Endometrium (tissue), 2 donors: ENCODE data around the gene FRS2.

Experiments used
- FAIRE-seq: peaks from 2 replicates; lab custom pipeline; 2012; peaks lifted over from hg19 to GRCh38; lab: Jason Lieb, UNC
- donor health status: control.
- donor health status: control.

FRS2 gene

DNA sequence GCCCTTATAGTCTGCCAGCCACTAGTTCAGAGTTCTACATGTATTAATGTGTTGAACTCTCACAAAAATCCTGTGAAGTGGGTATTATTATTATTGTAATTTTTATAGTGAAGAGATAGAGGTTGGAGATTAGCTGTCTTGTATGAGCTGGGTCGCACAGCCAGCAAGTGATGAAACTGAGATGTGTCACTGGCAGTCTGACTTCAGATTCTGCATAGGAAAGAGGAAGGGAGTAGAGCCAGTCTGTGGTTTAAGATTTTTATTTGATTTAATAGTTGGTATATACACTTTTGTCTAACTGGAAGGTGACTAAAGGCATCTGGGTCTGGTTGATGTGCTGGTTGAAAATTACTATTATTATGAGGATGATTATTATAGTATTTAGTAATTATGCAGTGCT is 5.8 kb upstream of the FRS2 start:
- no peak for FAIRE-seq

DNA sequence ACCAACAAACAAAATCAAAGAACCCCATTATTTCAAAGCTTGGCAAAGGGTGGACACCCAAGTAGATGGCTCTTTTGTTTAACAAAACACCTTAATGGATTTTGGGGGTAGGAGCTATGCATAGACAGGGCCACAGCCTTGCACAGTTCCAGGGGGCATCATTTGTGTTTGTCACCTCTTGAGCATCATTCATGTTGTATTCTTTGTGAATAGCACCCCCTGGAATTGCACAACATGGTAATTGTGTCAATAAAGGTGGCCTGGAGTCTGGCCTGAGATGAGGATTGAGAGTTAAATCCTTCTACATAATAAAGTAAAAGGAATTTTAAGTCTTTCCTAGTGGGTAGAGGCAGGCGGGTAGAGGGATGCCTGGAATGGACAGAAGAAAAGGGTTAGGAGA is 3.3 kb upstream of the FRS2 start:
- FAIRE-seq = no peak

DNA sequence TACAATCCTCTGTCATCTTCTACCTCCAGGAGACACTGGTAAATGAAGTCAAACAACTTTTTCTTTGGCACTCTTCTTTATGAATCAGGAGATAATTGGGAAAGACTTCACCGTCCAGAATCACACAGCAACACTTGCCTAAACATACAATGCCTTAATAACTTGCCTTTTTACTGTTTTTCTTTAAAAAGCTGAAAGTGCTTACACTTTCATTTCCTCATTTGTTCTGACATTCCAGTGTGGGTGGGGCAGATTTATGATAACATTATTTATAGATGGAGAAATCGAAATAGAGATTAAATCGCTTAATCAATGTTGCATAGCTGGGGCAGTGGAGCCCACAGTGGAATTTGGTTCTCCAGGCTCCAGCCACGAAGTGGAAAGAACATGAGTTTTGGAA is 2.8 kb upstream of the FRS2 start:
- FAIRE-seq = no peak

DNA sequence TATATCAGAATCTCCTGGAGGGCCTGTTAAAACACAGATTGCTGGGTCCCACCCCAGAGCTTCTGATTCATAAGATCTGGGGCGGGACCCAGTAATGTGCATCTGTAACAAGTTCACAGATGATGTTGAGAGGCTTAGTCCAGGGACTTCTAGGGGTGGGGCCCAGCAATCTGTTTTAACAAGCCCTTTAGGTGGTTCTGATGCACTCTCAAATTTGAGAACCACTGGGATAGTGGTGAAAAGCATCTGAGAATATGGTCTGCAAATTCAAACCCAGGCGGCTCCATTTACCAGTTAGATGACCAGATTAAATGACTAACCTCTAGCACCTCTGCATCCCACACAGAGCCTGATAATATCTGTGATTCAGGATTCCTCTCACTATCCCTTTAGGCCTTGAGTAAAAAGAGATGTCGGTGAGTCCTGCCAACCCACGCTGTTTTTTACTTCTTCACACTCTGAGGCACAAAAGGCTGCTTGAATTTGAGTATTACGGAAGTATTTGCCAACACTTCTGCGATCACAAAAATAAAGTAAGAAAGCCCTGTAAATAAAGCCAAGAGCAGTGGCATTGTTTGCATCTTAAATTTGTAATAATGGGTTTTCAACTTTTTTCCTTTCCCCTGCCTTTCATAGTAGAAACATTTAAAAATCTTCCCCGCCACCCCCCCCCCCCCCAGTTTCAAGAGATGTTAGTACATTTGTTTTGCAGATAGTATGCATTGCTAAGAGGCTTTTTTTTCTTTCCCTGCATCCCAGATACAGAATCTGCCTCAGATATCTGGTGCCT is 1.8 kb upstream of the FRS2 start:
- no peak for FAIRE-seq

DNA sequence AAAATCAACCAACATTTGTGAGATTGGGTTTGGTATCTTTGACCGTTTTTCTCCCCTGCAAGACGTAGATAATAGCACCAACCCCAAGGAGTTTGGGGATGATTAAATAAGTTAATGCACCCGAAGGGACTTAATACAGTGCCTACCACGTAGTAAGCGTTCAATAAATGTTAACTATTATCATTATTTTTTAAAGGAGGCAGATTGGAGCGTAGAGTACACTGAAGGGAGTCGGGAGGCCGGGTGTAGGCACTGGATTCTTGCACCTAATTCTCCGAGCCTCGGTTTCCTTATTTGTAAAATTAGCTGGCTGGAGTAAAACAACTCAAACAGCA is 367 bp upstream of the FRS2 start:
- no peak for FAIRE-seq

DNA sequence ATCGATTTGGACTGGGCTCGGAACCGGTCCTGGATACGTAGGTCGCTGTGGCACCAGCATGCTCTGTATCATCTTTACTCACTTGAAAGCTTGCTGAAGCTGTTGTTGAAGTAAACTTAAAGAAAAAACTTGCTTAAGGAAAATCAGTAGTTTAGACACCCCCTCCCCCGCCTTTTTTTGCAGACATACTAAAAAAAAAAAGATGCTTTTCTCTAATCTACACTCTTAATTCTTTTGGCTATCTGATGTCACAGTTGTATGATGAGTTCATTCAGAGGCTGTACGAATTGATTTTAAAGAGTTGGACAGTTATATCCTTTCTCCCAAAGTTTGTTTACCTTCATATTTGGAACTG is 865 bp downstream of the FRS2 start:
- no peak for FAIRE-seq

DNA sequence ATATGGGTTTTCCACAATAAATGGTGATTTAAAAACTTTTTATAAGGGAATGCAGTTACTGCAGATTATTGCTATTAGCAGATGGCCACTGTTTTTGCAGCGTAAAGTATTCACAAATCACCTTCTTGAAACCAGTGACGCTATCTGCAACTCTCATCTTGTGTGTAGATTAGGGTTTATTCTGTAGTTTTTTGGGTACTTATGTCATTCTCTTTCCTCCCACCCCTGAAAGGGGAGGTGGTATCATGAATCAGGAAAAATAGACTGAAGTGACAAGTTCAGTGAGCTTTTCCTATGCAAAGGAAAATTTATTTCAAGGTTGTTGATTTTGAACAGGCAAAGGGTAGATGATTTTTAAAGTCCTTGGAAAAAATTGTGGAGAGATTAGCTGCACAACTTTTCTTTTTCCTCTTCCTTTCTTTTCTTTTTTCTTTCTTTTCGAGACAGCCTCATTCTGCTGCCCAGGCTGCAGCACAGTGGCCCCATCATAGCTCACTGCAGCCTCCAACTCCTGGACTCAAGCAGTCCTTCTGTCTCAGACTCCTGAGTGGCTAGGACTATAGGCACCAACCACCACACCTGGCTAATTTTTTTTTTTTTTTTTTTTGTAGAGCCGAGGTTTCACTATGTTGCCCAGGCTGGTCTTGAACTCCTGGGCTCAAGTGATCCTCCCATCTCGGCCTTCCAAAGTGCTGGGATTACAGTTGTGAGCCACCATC is 1.6 kb downstream of the FRS2 start:
- FAIRE-seq = no peak

DNA sequence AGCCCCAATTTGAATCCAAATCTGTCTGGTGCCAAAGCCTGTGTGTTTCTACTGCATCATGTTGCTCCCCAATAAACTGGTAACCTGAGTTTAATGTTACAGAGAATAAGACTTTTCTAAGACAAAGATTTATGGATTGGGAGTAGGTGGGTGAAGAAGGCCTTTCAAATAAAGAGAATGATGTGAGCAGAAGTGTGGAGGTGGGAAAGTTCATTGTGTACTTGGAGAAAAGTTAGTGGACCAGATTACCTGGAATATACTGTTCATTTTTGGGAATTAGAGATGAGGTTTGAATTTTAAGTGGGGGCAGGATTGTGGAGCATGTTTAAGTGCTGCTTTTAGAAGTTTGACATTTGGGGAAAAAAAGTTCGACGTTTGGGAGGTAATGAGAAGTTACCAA is 3.1 kb downstream of the FRS2 start:
- no peak for FAIRE-seq

DNA sequence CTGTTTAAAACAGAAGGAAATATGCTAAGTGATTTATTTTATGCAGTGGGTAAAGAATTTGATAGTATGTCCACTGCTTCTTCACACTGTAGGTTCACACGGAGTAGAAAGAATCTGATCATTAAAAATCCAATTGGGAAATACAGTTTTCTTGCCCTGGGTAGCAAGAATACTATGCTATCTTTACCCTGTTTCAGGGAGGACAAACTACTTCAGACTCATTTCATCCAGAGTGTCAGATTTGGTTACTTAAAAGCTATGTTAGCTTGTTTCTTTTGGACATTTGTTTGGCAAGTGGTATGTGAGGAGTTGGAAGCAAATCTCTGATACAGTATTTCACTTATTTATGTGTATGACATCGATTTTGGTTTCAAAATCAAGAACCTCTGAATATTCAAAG is 4.3 kb downstream of the FRS2 start:
- no peak for FAIRE-seq

DNA sequence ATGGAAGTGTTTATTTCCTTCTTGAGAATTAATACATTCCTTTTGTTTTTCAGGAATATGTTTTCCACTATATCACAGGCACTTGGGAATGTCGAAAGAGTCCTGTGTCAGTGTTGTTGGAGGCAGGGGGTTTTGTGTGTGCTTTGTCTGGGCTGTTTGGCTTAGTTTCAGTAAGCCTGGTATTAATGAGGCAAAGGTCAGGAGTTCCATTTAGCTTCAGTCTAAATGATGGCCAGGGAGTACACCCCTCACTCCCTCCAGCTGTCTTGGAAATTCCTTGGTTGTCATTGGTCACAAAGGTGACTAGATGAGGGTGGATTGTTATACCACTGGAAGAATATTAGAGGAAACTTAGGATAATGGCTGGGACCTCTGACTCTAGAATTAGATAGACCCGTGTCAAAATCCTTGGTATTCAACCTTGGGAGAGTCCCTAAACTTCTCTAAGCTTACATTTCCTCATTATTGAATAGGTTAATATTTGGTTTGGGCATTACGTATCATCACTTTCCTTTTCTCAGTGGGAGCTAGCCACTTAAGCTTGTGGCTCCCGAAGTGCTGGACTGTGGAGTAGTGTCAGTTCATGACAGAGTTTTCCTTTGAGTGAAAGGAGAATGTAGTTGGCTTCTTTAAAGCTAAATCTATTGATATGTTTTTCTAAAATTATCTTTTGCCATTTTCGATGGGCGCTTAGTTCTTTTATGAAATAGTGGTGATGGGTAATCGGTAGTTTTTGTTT is 5.2 kb downstream of the FRS2 start:
- FAIRE-seq = no peak

DNA sequence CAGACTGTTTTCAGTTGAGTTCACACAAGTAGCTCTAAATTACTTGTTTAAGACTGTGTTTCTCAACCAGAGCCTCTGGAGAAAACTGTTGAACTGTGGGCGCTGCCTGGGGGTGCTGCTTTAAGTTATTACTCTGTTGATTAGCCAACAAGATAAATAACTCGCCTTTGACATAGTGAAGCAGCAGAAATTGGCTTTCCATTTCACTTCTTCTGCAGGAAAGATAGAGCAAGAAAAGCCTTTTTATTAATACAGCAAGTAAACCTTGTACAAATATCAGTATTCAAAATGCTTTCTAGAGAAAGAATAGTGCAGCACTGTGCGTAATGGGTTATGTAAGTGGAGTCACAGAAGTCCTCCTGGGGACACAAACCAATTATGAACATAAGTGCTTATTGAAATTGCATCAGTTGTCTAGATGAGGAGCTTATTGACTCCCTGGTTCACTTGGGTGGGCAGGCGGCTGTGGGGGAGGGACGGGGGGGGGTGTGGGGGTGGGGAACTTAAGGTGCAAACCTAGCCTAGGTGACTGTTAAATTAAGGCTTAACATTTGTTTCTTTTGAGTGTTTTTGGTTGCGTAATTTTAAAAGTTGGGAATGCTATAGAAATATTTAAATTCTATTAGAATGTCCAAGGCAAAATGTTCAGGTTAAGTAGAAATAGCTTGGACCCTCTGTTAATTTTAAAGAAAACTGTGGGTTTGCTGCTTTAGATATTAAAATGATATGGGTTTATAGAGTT is 6.3 kb downstream of the FRS2 start:
- FAIRE-seq = no peak

DNA sequence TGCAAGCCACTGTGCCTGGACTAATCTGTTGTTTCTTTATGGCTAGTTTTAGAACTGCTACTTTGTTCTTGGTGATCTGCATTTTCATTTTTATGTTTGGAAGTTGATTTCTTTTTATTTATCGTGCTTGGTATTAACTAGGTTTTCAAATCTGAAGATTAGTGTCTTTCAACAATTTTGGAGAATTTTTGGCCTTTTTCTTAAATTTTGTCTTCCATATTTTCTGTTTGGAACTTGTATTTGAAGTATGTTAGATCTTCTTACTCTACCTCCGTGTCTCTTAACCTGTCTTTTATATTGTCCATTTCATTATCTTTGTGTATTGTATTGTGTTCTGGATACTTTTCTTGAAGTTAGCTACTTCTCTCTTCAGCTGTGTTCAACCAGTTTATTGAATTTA is 9.5 kb downstream of the FRS2 start:
- no peak for FAIRE-seq

DNA sequence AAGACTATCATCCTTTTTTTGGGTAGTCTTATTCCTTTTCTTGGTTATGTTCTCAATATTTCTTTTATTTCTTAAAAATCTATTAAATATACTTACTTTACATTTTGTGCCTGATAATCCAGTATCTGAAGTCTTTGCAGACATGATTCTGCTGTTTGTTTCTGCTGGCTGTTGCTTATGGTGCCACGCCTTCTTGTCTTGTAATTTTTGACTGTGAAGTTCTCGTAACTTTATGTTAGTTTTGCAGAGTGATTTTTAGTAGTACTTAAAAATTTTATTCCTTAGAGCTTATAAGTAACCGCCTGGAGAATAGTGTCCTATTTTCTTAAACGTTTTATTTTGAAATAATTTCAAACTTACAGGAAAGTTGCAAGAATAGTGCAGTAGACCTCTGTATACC is 10.5 kb downstream of the FRS2 start:
- no peak for FAIRE-seq

DNA sequence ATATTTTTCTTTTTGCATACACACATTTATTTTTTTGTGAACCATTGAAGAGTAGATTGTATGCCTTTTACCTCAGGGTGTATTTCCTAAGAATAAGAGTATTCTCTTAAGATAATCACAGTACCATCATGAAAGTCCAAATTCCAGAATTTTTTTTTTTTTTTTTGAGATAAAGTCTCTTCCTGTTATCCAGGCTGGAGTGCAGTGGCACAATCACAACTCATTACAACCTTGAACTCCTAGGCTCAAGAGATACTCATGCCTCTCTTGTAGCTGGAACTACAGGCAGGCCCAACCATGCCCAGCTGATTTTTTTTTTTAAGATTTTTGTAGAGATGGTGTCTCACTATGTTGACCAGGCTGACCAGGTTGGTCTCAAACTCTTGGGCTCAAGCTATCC is 10.9 kb downstream of the FRS2 start:
- FAIRE-seq = no peak

DNA sequence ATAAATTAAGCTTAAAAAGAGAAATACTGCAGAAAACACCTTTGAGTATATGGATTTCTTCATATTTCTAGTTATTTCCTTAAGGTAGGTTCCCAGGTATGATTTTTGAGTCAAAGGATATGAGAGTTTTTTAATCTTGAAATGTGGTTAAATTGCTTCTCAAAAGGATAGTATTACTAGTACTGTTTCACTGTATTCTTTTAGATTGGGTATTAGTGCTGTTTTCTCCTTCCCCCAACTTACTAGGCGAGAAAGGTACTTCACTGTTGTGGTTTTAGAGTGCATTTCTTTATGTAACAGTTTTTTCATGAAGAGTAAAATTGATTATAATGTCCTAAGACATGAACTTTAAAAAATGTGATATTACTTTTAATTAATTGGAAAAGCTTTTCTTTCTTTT is 13.5 kb downstream of the FRS2 start:
- no peak for FAIRE-seq

DNA sequence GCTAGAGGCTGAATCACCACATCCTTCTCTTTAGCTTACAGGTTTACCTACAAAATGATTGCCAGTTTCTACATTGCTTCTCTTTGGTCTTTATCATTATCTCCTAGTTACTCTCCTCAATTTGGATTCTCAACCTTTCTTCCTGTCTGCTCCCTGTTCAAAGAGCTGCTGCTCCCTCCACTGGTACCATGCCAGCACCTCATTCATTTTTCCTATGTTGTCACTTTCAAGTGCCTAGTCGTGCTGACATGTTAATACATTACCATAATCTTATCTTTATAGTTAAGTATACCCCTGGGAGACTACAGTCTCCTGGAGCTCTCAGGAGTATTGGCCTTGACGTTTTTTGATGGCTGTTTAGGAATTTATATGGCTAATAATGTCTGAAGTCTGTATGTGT is 14.2 kb downstream of the FRS2 start:
- no peak for FAIRE-seq

DNA sequence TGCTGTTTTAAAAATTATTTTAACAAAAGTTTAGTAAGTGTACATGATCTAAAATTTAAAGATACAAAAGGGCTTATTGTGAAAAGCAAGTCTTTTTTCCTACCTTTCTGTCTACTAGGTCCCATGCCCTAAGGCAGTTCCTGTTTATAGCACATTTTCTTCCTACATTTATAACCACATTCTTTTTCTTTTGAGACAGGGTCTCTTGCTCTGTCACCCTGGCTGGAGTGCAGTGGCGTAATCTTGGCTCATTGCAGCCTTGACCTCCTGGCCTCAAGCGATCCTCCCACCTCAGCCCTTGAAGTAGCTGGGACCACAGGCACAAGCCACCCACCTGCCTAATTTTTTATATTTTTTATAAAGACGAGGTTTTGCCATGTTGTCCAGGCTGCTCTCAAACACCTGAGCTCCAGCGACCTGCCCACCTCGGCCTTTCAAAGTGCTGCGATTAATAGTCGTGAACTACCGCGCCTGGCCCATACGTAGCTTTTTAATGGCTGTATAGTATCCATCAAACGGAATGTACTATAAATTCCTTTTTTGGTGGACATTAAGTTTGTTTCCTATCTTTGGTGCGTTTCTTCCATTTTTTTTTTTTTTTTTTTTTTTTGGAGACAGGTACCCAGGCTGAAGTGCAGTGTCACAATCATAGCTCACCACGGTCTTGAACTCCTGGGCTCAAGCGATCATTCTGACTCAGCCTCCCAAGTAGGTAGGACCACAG is 20.9 kb downstream of the FRS2 start:
- no peak for FAIRE-seq

DNA sequence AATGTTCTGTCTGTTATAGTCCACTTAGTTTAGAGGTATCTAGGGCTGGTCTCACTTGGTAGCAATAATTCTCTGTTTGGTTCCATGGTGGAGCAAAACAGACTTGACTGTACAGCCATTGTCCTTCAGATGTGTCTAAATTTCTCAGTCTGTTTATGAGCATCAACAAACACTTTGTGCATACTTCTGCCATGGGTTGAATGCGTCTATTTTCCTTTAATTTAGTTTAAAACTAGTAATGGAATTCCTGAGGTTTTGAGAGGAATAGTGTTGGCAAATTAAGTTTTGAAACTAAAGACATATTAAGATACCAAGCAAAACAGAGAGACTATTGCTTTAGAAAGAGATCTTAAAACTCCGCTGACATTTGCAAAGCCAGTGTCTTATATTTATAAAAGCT is 22.6 kb downstream of the FRS2 start:
- no peak for FAIRE-seq

DNA sequence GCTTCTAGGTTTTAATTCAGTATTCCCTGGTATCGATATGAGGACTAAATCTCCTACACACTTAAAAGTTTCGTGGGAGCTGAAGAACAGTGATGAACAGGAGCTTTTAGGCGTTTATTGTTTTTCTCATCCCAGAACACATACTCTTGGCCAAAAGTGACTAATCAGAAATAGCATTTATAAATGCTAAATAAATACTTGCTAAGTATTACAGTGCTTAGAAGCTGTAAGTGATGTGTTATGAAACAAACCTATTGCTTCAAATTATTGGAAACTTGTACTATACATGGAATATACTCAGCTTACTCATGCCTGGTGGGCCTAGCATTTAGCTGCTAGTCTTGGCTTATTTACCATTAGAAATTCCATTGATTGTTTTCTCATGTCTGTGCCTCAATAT is 24.9 kb downstream of the FRS2 start:
- FAIRE-seq = no peak

DNA sequence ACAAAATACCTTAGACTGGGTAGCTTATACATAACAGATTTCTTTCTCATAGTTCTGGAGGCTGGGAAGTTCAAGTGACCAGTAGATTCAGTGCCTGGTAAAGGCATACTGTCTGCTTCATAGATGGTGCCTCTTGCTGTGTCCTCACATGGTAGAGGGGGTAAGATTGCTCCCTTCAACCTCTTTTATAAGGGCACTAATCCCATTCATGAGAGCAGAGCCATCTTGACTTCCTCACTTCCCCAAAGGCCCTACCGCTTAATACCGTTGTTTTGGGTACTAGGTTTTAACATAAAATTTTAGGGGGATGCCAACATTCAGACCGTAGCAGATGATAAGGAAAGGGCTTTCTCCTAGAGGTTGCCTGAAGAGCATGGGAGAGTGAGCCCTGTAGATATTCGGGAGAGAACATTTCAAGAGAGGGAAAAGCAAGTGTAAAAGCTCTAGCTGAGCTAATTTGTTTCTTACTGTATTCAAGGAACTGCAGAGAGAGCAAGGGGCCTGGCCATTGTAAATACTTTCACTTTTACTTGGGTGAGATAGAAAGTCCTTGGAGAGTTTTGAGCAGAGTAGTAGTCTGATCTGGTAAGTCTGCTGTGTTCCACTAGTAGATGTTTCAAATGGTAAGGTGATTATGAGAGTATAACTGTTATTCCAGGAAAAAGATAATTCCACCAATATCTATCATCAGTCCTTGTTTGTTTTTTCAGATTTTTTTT is 27.3 kb downstream of the FRS2 start:
- FAIRE-seq = no peak

DNA sequence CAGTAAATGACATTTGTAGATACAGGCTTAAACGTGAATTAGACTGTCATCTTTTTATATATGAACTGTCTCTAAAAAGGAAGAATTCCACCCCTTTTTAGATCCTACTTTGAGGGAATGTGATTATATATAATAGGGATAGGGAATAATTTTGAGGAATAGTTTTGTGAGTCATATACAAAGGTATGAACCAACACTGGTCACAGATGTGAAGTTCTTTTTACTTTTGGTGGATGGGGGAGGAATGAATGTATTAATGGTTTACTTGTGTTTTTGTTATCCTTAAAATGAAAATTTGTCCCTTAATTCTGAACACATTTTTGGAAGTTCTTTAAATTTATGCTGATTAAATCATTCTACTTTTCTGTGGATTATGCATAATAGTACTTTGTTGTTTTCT is 30.4 kb downstream of the FRS2 start:
- no peak for FAIRE-seq
